HG03520 (cell line): ENCODE measurements around the gene TFEB.

Source experiments
- ATAC-seq: cut with Tn5 transposase; IDR thresholded peaks from one replicate; pipeline ENCODE4 v1.9.1; 2021; ENCODE audit warnings: mild to moderate bottlenecking, moderate library complexity; ENCODE audit not compliant: unreplicated experiment

TFEB gene

DNA sequence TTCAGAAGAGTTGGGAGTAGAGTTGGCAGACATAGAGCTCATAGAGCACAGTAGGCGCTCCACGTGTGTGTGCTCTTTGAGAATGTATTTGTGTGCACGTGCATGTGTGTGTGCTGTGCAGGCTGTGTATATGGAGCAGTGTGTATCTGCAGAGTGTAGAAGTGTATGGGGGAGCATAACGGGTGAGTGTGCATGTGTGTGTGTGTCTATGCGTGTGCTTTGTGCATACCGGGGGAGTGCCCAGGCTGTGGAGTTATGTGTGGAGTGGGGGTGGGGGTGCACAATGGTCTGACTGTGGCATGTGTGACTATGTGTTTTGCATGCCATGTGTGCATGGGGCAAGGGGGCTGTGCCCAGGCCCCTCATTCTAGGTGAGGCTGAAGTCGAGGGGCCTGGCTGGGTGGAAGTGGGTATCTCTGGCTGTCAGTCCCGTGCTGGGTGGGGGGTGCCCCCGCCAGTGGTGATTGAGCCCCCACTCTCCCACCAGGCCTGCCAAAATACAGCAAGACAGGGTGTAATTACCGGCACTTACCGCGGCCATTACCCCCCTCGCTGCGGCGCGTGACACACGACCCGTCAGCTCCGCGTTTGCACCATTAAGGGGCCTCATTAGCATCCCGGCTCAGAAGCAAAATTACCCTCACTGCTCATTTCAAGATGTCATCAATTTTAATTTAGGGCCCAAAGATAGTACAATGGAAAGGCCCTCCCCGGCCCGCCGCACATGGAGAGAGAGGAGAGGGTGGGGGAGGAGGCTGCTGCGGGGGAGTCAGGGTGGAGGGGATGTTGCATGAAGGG is 58.1 kb downstream of the TFEB start:
- no peak for ATAC-seq

GRCh38 chr6:41676431-41676830 is 59.0 kb downstream of the TFEB start:
- no peak for ATAC-seq

DNA sequence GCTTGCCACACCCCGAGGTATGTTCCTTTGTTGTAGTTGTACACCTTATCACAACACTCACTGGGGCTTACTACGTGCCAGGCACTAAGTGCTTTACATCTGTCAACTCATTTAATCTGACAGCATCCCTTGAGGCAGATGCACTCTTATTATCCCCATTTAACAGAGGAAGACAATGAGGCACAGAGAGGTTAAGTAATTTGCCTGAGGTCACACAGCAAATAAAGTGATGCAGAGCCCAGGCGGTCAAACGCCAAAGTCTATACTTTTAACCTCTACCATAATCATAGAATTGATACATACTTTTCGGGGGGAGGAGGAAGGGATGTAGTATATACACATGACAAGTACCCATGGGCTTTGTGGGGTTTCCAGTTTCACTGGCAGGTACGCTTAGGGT is 59.4 kb downstream of the TFEB start:
- no peak for ATAC-seq

DNA sequence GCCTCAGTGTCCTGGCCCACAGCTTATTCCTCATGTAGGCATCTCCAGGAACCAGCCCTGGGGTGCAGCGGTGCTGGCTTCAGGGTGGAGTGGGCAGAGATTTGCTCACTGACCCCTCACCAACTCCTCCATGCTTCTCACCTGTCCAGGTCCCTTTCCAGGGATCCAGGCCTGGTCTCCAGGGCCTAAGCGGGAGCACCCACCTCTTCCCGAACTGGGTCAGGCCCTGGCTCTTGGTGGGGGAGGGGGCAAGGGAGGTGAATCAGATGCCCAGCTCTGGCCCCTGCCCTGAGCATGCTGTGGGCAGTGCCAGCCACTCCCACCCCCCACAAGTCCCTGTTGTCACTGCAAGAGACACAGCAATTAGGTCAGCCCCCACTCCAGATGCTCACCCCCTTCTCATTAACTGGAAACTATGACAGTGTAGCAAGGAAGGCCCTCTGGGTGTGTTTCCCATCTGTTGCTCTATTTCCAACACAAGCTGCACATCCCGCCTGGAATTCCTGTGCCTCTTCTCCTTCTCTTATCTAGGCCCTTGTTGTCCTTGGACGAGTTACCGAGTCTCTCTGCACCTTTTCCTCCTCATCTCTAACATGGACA is 60.1 kb downstream of the TFEB start:
- no peak for ATAC-seq

GRCh38 chr6:41674231-41675000 is 61.0 kb downstream of the TFEB start:
- ATAC-seq, result no peak

- ATAC-seq, result no peak
Observed at GRCh38 chr6:41673704-41674000, 61.8 kb downstream of the TFEB start.

GRCh38 chr6:41672816-41673703 is 62.3 kb downstream of the TFEB start:
- ATAC-seq, result no peak

DNA sequence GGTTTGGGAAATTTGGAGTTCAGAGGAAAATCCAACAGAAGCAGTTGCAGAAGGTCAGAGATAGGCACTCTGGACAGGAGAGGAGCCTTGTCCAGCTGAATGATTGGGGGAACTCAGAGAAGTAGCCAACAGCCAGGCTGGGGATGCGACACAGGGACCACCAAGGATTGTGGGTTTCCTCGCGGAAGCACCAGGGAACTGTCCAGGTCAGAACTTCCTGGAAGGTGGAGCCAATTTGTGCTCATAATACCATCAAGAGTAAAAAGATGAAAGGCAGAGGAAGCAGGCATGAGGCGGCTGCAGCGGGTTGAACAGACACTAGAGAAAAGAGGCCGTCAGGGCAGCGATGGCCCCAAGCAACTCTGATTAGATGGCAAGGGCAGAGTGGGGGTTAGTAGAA is 63.4 kb downstream of the TFEB start:
- ATAC-seq, result no peak

DNA sequence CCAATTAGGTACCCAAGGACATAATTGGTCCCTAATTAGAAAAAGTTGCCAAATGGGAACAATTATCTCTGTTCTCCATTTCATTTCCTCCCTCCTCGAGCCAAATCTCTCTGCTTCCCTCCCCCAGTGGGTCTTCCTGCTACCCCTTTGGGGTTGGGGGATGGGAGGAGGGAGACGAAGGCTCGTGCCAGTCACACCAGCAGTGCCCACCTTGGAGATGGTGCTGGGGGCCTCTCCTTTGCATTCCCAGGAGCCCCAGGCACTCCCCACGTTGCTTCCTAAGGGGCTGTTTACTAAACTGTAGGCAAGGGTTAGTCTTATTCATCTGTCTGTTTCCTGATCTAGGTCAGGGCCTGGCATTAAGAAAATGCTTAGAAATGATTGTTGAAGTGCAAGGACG is 64.0 kb downstream of the TFEB start:
- ATAC-seq, result no peak

DNA sequence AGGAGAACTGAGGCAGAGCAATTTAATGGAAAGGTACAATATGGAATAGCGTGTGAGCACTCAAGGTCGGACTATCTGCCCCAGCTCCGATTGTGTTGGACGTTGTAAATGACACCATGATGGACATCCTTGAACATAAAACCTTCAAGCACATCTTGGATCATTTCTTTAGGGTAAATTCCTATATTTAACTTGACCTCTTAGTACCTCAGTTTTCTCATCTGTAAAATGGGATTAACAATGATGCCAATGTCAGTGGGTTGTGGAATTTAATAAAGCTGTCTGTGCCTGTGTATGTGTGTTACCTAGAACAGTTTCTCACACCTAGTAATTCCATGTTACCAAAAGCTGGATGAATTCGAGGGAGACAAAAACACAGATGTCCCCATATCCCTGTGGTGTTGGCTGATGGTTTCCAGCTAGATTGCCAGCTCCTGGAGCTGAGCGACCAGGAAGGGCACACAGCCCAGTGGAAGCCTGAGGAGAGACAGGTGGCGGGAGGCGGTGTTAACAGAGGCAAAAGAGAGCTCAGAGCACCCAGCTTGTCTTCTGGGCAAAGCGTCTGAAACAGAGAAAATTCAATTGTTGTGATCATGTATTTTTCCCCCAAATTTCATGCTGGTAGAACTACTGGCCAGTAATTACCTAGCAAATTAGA is 64.6 kb downstream of the TFEB start:
- no peak for ATAC-seq

DNA sequence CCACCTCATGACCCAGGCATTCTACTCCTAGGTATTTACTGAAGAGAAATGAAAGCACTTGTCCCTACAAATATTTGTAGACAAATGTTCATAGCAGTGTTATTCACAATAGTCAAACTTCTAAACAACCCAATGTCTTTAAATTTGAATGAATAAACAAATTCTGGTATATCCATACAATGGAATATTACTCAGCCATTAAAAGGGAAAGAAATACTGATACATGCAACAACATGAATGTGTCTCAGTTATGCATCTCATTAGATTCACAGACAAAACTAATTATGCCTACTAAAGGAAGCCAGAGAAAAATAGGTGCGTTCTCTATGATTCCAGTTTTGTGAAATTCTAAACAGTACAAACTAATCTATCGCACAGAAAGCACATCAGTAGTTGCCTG is 66.4 kb downstream of the TFEB start:
- ATAC-seq, result no peak

DNA sequence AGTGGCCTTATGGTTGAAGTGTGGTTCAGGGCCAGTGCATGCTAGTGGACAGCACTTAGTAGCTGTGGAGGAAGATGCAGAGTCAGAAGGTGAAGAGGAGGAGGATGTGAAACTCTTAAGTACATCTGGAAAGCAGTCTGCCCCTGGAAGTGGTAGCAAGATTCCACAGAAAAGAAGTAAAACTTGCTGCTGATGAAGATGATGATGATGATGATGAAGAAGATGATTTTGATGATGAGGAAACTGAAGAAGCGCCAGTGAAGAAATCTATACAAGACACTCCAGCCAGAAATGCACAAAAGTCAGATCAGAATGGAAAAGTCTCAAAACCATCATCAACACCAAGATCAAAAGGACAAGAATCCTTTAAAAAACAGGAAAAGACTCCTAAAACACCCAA is 68.2 kb downstream of the TFEB start:
- ATAC-seq, result no peak

GRCh38 chr6:41664271-41664670 is 71.1 kb downstream of the TFEB start:
- ATAC-seq, result no peak

GRCh38 chr6:41663568-41663967 is 71.8 kb downstream of the TFEB start:
- ATAC-seq, result no peak

DNA sequence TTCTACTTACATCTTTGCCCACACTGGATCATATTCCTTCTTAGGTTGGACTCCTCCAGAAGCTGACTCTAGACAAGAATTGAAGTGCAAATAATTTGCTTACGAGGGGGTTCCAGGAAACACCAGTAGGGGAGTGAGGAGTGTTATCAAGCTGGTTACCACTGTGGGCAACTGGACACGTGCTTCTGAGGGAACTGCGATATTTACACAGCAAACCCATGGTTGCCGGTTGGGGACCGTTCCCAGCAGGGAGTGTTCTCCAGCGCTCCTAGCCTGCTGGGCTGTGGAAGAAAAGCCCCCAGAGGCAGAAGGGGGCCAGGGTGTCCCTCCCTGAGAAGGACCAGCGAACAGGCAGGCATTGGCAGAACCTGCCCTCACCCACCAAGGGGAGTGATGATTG is 75.5 kb downstream of the TFEB start:
- ATAC-seq, result no peak

DNA sequence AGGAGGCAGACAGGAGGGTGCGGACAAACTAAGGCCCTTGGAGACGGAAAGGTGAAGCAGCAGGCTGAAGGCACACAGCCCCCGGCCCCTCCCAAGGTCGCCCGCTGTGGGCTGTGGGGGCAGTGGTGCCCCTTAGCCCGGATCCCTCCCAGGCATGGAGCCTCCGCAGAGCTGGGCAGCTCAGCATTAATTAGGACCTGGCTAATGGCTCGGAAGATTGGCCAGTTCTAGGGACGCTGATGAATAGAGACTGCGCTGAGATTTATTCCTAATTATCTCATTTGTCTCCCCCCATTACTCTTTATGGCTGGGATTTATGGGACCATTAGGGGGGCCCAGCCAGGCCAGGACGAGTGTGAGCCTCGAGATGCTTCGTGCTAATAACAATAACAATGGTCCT is 76.8 kb downstream of the TFEB start:
- ATAC-seq, result no peak

- no peak for ATAC-seq
Observed at GRCh38 chr6:41657131-41658094, 78.0 kb downstream of the TFEB start.

DNA sequence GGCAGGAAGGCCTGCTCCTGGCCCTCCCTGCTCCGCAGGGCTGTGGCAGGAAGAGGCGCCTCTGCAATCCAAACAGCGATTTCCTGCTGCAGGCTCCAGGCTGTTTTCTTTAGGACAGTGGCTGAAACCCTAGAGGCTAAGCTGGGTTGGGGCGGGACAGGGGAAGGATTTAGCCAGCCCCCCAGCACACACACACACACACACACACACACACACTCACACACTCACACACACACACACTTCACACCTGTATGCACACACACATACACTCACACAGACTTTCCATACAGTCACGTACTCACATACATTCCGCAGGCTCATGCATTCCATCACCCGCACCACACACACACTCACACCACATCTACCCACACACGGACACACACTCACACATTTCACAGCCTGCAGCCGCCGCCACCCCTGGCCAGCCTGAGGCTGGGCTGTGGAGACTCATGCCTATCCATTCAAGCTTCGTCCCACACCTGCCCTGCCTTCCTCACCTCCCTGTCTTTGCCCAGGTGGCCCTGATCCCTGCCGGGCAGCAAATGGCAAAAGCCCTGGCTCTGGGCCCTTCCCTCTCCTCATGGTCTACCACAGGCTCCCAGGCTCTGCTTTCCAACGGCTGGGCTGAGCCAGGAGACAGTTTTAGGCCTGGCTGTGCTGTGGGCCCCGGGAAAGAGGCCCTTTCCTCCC is 79.3 kb downstream of the TFEB start:
- ATAC-seq, result no peak

DNA sequence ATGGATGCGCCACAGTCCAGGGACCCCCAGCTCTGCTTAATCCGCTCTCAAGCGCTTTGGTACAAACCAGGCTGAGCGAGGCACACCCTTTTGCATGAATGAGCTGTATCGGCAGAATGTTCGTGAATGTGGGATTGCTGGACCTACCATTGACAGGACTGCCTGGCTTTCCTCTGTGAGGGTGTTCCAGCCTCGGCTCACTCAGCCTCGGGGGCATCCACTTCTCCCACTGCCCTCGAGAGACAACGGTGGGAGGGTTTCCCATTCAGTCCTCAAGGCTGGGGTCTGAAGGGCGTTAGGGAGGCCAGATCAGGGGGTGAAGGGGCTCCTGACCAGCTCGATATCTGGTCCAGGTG is 79.8 kb downstream of the TFEB start:
- no peak for ATAC-seq
